ENCODE results near the gene LRRC8A. TPM values are rescaled to one million over a fixed set of nuclear protein-coding genes. Genes with fewer than 3 reads are reported as not detected.
A peak's percentile ranks its signal among the peaks of the same experiment; 100 is the strongest.

LRRC8A gene
- total and polyA plus RNA-seq, 2 of the 4 experiments (the other 2 are of a cell fraction), result 42.8 to 60.9 TPM

DNA sequence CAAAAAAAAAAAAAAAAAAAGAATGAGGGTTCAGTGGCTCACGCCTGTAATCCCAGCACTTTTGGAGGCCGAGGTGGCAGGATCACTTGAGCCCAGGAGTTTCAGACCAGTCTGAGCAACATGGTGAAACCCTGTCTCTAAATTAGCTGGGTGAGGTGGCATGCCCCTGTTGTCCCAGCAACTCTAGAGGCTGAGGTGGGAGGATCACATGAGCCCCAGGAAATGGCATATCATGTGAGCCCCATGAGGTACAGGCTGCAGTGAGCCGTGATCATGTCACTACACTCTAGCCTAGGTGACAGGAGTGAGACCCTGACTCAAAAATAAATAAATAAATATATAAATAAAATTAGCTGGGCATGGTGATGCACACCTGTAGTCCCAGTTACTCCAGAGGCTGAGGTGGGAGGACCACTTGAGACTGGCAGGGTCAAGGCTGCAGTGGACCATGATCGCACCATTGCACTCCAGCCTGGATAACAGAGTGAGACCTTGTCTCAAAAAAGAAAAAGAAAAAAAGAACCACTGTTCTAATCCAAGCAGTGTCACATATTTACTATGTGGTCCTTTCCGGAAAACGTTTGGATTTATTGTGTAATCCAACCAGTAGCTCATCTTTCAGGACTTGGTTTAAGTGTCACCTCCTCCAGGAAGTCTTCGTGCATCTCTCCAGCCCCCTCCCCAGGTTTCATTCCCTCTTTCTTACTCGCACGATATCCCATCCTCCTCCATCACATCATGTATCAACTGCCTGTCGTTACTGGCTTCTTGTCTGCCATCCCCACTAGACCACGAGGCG, 40.0 kb upstream of the LRRC8A start:
- Histone ChIP-seq H3K14ac (replicated peaks; ENCODE audit: low read depth, low read length) (no peak overlapping the region), H3K9me1 (ENCODE audit: insufficient read depth, low read length) (0 out of 2 replicates have a peak, but pooled peaks cover 3% of the 10 kb centered on the region), H3K4me2 (ENCODE audit: low read depth, low read length) (no peak overlapping the region), H3K4me1 (ENCODE audit: control insufficient read depth, insufficient read depth, low read length) (no peaks in the 10 kb centered on the region), H4K5ac (ENCODE audit: low read depth, low read length) (no peak overlapping the region), H2BK120ac (ENCODE audit: low read depth, low read length) (no peak overlapping the region), H3K27me3 (ENCODE audit: control insufficient read depth, insufficient read depth, low read length) (no peaks in the 10 kb centered on the region), H2BK20ac (ENCODE audit: low read depth, low read length) (no peak overlapping the region), H3K23ac (ENCODE audit: low read depth, low read length) (no peak overlapping the region), H2BK15ac (ENCODE audit: low read depth, low read length) (no peak overlapping the region), H3K9ac (ENCODE audit: low read depth, low read length) (no peak overlapping the region), H4K91ac (ENCODE audit: insufficient read depth, low read depth, low read length) (no peak overlapping the region), H3K56ac (ENCODE audit: extremely low read depth, insufficient read depth, low read length) (no peak overlapping the region), H2BK5ac (ENCODE audit: low read depth, low read length, poor library complexity, severe bottlenecking) (no peak overlapping the region), H4K8ac (ENCODE audit: low read depth in 2 of 2, low read length in 2 of 2) (no peak overlapping the region), H3K36me3 (ENCODE audit: control insufficient read depth, insufficient read depth, low read length) (peaks cover 3% of the 10 kb centered on the region; the same call in 1 of the 2 replicates), H3K79me1 (ENCODE audit: low read depth in 1 of 2, low read length in 2 of 2) (peaks cover 0 to 8% of the 10 kb centered on the region in 2 experiments; a peak in 1 of 4 replicates), H2AK9ac (replicated peaks; ENCODE audit: low read depth, low read length, poor library complexity) (no peak overlapping the region), H3K27ac (ENCODE audit: insufficient read depth, low read length) (no peak overlapping the region), H2AFZ (replicated peaks; ENCODE audit: low read length, poor library complexity) (peak overlapping the region; percentile 14), H3K4ac (ENCODE audit: low read depth, low read length) (no peak overlapping the region), H4K20me1 (ENCODE audit: insufficient read depth, low read length) (no peaks in the 10 kb centered on the region; the same call in 1 of the 2 replicates), H3K4me3 (ENCODE audit: insufficient read depth, low read depth, low read length) (no peak overlapping the region), H3K9me3 (ENCODE audit: control insufficient read depth, insufficient read depth, low read length) (no peaks in the 10 kb centered on the region), H2AK5ac (ENCODE audit: low read depth, low read length) (no peak overlapping the region), H3K18ac (ENCODE audit: low read depth, low read length) (no peak overlapping the region)
- ChIA-PET POLR2A (ENCODE audit: unreplicated experiment) (no interaction called here), CTCF (interaction anchor here (0.6 kb wide), 1 partner anchor 206 kb away, joined by 4 read pairs; no protein-coding TSS in a partner anchor)
- TF ChIP-seq, protein P1, sequence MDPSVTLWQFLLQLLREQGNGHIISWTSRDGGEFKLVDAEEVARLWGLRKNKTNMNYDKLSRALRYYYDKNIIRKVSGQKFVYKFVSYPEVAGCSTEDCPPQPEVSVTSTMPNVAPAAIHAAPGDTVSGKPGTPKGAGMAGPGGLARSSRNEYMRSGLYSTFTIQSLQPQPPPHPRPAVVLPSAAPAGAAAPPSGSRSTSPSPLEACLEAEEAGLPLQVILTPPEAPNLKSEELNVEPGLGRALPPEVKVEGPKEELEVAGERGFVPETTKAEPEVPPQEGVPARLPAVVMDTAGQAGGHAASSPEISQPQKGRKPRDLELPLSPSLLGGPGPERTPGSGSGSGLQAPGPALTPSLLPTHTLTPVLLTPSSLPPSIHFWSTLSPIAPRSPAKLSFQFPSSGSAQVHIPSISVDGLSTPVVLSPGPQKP (IDR thresholded peaks at IDR 0.05; ENCODE audit: borderline replicate concordance, low read depth, low read length), result no peak
- TF ChIP-seq BHLHE40 (IDR thresholded peaks at IDR 0.05; ENCODE audit: low read depth, low read length) (no peak), RFX5 (IDR thresholded peaks at IDR 0.05; ENCODE audit: low read depth, low read length) (no peak), MAZ (IDR thresholded peaks at IDR 0.05; ENCODE audit: borderline replicate concordance, low read depth, low read length) (no peak), CHD1 (IDR thresholded peaks at IDR 0.05; ENCODE audit: low read depth, low read length) (no peak), RCOR1 (IDR thresholded peaks at IDR 0.05; ENCODE audit: insufficient replicate concordance, low read length) (no peak), CTCF (conservative IDR thresholded peaks at IDR 0.05; ENCODE audit: low read depth, low read length) (no peak), CEBPB (IDR thresholded peaks at IDR 0.05; ENCODE audit: low read depth, low read length) (no peak), POLR2A (IDR thresholded peaks at IDR 0.05; ENCODE audit: low read depth, low read length) (no peak), FOS (IDR thresholded peaks at IDR 0.05; ENCODE audit: low read depth, low read length) (no peak), SMC3 (IDR thresholded peaks at IDR 0.05; ENCODE audit: low read depth, low read length) (no peak), RAD21 (IDR thresholded peaks at IDR 0.05; ENCODE audit: low read length) (no peak), MXI1 (IDR thresholded peaks at IDR 0.05; ENCODE audit: borderline replicate concordance, low read depth, low read length) (no peak), NFE2L2 (IDR thresholded peaks at IDR 0.05; ENCODE audit: low read depth, low read length) (no peak)
- TF ChIP-seq, protein P2, sequence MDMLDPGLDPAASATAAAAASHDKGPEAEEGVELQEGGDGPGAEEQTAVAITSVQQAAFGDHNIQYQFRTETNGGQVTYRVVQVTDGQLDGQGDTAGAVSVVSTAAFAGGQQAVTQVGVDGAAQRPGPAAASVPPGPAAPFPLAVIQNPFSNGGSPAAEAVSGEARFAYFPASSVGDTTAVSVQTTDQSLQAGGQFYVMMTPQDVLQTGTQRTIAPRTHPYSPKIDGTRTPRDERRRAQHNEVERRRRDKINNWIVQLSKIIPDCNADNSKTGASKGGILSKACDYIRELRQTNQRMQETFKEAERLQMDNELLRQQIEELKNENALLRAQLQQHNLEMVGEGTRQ (IDR thresholded peaks at IDR 0.05; ENCODE audit: low read depth, low read length), result no peak
- dilution Hi-C loops (cut with HindIII; ENCODE audit: low sequenced_read_pairs, unreplicated experiment) (no loop called here), in situ Hi-C loops (cut with MboI; ENCODE audit: low sequenced_read_pairs) (no loop called here), intact Hi-C loops (cut with micrococcal nuclease) (no loop called here)
- no peak for DNase-seq
- 100% methylated on average over 1 of the region's 12 CpGs; no CpG with 5 or more reads in 1 of the 2 experiments for WGBS, 2 experiments (ENCODE audit: extremely low coverage in 2 of 2, insufficient read length in 1 of 2)
- no peak for ATAC-seq (ENCODE audit: low read depth)
- no TSS peak for BruUV-seq (replicated peaks)
